Activated naive CD4-positive, alpha-beta T cell treated with anti-CD3 and anti-CD28 coated beads, Interleukin-2, amount 50 U/mL, for 72 hours (primary cell): ENCODE data around the gene PLEKHA6. TPM values are rescaled to one million over a fixed set of nuclear protein-coding genes. Genes with fewer than 3 reads are reported as not detected.

Experiments used
- ATAC-seq, 2 donors: fragments of 150-1000 bp; cut with Tn5 transposase; 2 replicates each; pipeline ENCODE4 v1.10.0; 2021; ENCODE audit warnings: mild to moderate bottlenecking in 2 of 2, moderate library complexity in 2 of 2
- DNase-seq, 2 donors: peaks; one replicate each; pipeline ENCODE4 v3.0.0; 2021 to 2022; ENCODE audit warnings: low spot score in 2 of 2
- H3K27ac Mint-ChIP-seq, 2 donors: one replicate each; pipeline ENCODE4 v1.8.0; 2022; ENCODE audit warnings: mild to moderate bottlenecking in 2 of 2, mixed read lengths in 2 of 2
- H3K36me3 Mint-ChIP-seq, 2 donors: one replicate each; pipeline ENCODE4 v1.8.0; 2022; ENCODE audit warnings: mixed read lengths in 2 of 2
- H3K9me3 Mint-ChIP-seq, 2 donors: one replicate each; pipeline ENCODE4 v1.8.0; 2022; ENCODE audit warnings: mixed read lengths in 2 of 2
- total RNA-seq, 2 donors: library from RNA; stranded (reverse); gene quantifications; one replicate each; pipeline ENCODE4 v1.2.3, GENCODE V29; 2022

Gene PLEKHA6
- total RNA-seq, 2 donors from 2014 or later: 1.0 to 2.6 TPM

DNA sequence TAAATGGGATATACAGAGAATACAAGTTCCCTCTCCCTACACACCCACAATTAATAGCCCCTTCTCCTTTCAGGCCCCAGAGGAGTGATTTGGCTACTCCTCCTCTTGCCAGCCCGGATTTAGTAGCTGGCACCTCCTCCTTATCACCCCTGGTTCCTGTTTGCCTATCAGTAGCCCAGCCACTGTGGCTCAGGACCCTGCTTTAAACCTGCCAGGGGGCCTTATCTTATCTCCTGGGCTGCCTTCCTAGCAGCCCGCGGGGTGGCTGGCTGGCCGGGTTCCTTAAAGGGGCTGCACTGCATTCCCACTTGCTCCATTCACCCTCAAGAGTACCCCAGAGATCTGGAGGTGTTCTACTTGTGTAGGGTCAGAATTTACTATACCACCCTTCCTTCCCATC lies 70.4 kb downstream of the PLEKHA6 start:
- H3K27ac Mint-ChIP-seq: no peak overlapping the region
- DNase-seq (no peak), ATAC-seq (no peak)
- no peaks in the 10 kb centered on the region for H3K36me3 Mint-ChIP-seq
- no peaks in the 10 kb centered on the region for H3K9me3 Mint-ChIP-seq

GRCh38 chr1:204288021-204288588 lies 71.6 kb downstream of the PLEKHA6 start:
- H3K9me3 Mint-ChIP-seq: no peaks in the 10 kb centered on the region
- DNase-seq: no peak
- H3K27ac Mint-ChIP-seq: no peak overlapping the region

DNA sequence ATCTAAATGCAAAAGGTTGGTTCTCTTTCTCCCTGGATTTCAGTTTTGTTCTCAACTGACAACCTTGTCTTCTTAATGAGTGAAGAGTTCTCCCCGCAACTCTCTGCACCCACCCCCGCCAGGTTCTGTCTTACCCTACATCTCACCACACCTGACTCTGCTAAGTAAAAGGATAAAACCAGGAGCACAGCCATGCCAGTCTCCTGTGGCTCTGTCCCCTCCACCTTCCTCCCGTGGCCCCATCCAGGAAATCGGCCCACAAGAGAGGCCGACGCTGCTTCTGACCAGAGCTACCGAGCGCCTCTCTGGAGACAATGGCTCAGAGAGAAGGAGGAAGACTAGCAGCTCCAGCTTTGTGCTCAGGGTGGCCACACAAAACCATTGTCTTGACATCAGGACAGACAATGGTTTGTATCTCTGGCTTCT lies 72.2 kb downstream of the PLEKHA6 start:
- no peak for DNase-seq
- no peaks in the 10 kb centered on the region for H3K36me3 Mint-ChIP-seq

More at GRCh38 chr1:204288021-204288588, 71.6 kb downstream of the PLEKHA6 start:
- no peak for ATAC-seq
- no peaks in the 10 kb centered on the region for H3K36me3 Mint-ChIP-seq

GRCh38 chr1:204286831-204287421 lies 72.8 kb downstream of the PLEKHA6 start:
- Mint-ChIP-seq H3K9me3 (no peaks in the 10 kb centered on the region), H3K36me3 (no peaks in the 10 kb centered on the region), H3K27ac (peak overlapping the region; percentile 85)
- ATAC-seq: peak; percentile 77 to 84
- DNase-seq: peak in 1 of 2 donors; percentile 27

More for the DNA sequence above, 72.2 kb downstream of the PLEKHA6 start:
- no peak for ATAC-seq
- Mint-ChIP-seq H3K9me3 (no peaks in the 10 kb centered on the region), H3K27ac (peak overlapping the region in 1 of 2 donors; percentile 85)

GRCh38 chr1:204286315-204286714 lies 73.4 kb downstream of the PLEKHA6 start:
- no peak for ATAC-seq
- Mint-ChIP-seq H3K27ac (peak overlapping the region in 1 of 2 donors; percentile 23), H3K36me3 (no peaks in the 10 kb centered on the region), H3K9me3 (no peaks in the 10 kb centered on the region)
- DNase-seq: no peak

- ATAC-seq (no peak), DNase-seq (no peak)
- Mint-ChIP-seq H3K27ac (peak overlapping the region in 1 of 2 donors; percentile 23), H3K9me3 (no peaks in the 10 kb centered on the region), H3K36me3 (no peaks in the 10 kb centered on the region)
Measured at GRCh38 chr1:204285436-204286305, 74.1 kb downstream of the PLEKHA6 start.

GRCh38 chr1:204284929-204285328 lies 74.8 kb downstream of the PLEKHA6 start:
- DNase-seq: no peak
- H3K9me3 Mint-ChIP-seq: no peaks in the 10 kb centered on the region

DNA sequence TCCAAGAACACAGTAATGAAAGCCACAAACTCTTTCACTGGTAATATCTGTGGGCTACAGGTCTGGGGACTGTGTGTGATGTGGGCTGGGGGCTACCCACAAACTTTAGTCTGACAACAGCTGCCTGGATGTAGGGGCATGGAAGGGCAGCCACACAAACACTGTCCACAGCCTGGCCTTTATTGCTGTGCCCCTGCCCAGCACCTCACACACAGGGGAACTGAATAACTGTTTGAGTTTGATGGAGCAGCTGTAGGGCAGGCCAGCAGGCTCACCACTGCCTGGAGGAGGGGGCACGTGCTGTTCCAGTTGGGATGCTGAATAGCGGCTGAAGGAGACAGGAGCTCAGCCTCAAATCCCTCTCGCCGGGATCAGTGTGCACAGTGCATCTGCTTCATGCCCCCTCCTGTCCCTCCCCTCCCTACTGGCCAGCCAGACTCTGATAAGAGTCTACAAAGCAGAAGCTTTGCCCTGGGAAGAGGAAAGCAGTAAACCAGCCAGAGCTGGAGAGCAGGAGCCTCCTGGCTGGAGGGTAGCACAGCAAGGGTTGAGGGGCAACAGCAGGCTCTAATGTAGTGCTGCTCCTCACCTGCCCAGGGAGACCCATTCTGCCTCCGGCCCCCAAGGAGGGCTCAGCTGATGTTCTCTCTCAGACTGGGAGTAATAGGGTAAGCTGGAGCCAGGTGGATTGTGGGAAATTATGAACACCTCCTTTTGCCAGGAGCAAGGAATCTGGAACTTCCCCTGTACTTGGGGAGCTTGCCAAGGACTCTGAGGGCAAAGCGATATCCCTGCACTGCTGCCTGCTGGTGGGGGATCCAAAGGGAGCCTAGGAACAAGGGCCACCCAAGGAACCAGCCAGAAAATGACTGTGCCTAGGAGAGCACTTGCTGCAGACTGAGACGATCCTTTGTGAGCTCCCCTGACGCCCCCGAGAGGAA lies 75.7 kb downstream of the PLEKHA6 start:
- DNase-seq (no peak), ATAC-seq (no peak)
- H3K36me3 Mint-ChIP-seq: no peaks in the 10 kb centered on the region
- no peaks in the 10 kb centered on the region for H3K9me3 Mint-ChIP-seq
- H3K27ac Mint-ChIP-seq: no peak overlapping the region

More at GRCh38 chr1:204284929-204285328, 74.8 kb downstream of the PLEKHA6 start:
- Mint-ChIP-seq H3K36me3 (no peaks in the 10 kb centered on the region), H3K27ac (no peak overlapping the region)
- no peak for ATAC-seq

- Mint-ChIP-seq H3K9me3 (no peaks in the 10 kb centered on the region), H3K27ac (no peak overlapping the region), H3K36me3 (no peaks in the 10 kb centered on the region)
- ATAC-seq (no peak), DNase-seq (no peak)
Measured at GRCh38 chr1:204282761-204283221, 76.9 kb downstream of the PLEKHA6 start.

- no peaks in the 10 kb centered on the region for H3K9me3 Mint-ChIP-seq
- no peak for DNase-seq
- no peak overlapping the region for H3K27ac Mint-ChIP-seq
- no peaks in the 10 kb centered on the region for H3K36me3 Mint-ChIP-seq
- ATAC-seq: no peak
Measured at GRCh38 chr1:204280099-204280961, 79.4 kb downstream of the PLEKHA6 start.

- ATAC-seq: no peak
- no peaks in the 10 kb centered on the region for H3K36me3 Mint-ChIP-seq
Measured at GRCh38 chr1:204278958-204279357, 80.8 kb downstream of the PLEKHA6 start.

GRCh38 chr1:204278251-204278650 lies 81.5 kb downstream of the PLEKHA6 start:
- H3K36me3 Mint-ChIP-seq: no peaks in the 10 kb centered on the region
- DNase-seq: no peak
- no peak overlapping the region for H3K27ac Mint-ChIP-seq
- no peaks in the 10 kb centered on the region for H3K9me3 Mint-ChIP-seq
- no peak for ATAC-seq

More at GRCh38 chr1:204278958-204279357, 80.8 kb downstream of the PLEKHA6 start:
- DNase-seq: no peak
- Mint-ChIP-seq H3K9me3 (no peaks in the 10 kb centered on the region), H3K27ac (no peak overlapping the region)

GRCh38 chr1:204277563-204278219 lies 82.0 kb downstream of the PLEKHA6 start:
- Mint-ChIP-seq H3K27ac (no peak overlapping the region), H3K9me3 (no peaks in the 10 kb centered on the region)
- no peak for ATAC-seq

DNA sequence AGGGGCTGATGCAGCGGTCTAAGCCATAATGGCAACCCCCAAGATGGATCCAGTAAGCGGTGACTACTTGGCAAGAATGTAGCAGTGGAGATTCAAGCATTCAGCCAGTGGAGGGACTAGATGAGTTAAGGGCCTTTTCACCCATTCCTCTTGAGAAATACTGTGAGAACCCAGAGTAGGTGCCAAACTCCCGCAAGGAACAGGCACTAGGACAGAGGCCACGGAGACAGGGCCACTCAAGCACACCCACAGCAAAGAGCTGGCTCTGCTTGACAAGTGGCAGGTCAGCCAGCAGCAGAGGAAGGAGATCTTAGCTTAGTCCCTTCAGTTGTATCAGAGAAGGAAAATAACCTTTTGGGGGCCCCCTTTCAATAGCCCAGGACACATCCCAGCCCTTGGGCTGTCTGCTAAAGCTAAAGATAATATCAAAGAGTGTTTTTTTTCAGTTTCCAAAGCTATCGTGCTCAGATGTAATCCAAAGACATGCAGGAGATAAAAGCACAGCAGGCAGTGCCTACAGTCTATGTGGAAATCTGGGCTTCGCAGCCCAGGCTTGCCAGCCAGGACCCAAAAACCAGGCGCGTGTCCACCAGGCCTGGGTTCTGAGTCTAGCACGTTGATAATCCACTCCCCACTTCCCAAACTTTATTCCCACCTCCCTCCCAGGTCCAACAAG lies 83.9 kb downstream of the PLEKHA6 start:
- H3K27ac Mint-ChIP-seq: no peak overlapping the region
- DNase-seq (no peak), ATAC-seq (no peak)
- H3K36me3 Mint-ChIP-seq: no peaks in the 10 kb centered on the region
- H3K9me3 Mint-ChIP-seq: no peaks in the 10 kb centered on the region

More at GRCh38 chr1:204277563-204278219, 82.0 kb downstream of the PLEKHA6 start:
- DNase-seq: no peak
- no peaks in the 10 kb centered on the region for H3K36me3 Mint-ChIP-seq
